ENCODE results near the gene CASP10. TPM values are rescaled to one million over a fixed set of nuclear protein-coding genes. Genes with fewer than 3 reads are reported as not detected.
"Not testable (repeated sequence)": the region's sequence is repeated elsewhere in the genome, so short reads cannot be mapped to it uniquely, and the experiment has no call there.

The CASP10 gene
- total and polyA plus RNA-seq, 8 donors, result 2.6 to 34.9 (median 9.6) TPM

GRCh38 chr2:201164166-201164565 is 18.8 kb upstream of the CASP10 start:
- no peak overlapping the region for H3K4me3 ChIP-seq
- H3K9me3 ChIP-seq, result peaks cover 0 to 11% (median 0%) of the 10 kb centered on the region in 4 donors
- 88 to 100% (median 96%) methylated on average over 1 of the region's 1 CpG for WGBS, 5 donors
- intact Hi-C loops (cut with DNase I; ENCODE audit: low total_unique reads), result no loop called here
- H3K36me3 ChIP-seq, result peaks cover 56 to 91% (median 89%) of the 10 kb centered on the region in 4 donors
- H3K4me1 ChIP-seq, result peaks cover 0 to 14% (median 5%) of the 10 kb centered on the region in 4 donors
- TF ChIP-seq EP300 (IDR thresholded peaks at IDR 0.05) (no peak), POLR2A (IDR thresholded peaks at IDR 0.05) (no peak), CTCF (IDR thresholded peaks at IDR 0.05) (no peak), POLR2AphosphoS5 (IDR thresholded peaks at IDR 0.05) (no peak)
- H3K27ac ChIP-seq, result no peak overlapping the region
- no peak for DNase-seq
- H3K27me3 ChIP-seq, result no peaks in the 10 kb centered on the region

GRCh38 chr2:201167546-201167945 is 15.4 kb upstream of the CASP10 start:
- Histone ChIP-seq H3K4me3 (no peak overlapping the region), H3K4me1 (peaks cover 0 to 9% (median 3%) of the 10 kb centered on the region in 4 donors), H3K27me3 (no peaks in the 10 kb centered on the region), H3K9me3 (peaks cover 0 to 11% (median 0%) of the 10 kb centered on the region in 4 donors), H3K36me3 (peaks cover 31 to 57% (median 55%) of the 10 kb centered on the region in 4 donors), H3K27ac (no peak overlapping the region)
- TF ChIP-seq CTCF (IDR thresholded peaks at IDR 0.05) (no peak), EP300 (IDR thresholded peaks at IDR 0.05) (no peak), POLR2A (IDR thresholded peaks at IDR 0.05) (no peak), POLR2AphosphoS5 (IDR thresholded peaks at IDR 0.05) (no peak)
- DNase-seq, result no peak
- intact Hi-C loops (cut with DNase I; ENCODE audit: low total_unique reads), result no loop called here
- 96 to 100% (median 98%) methylated on average over 3 of the region's 3 CpGs for WGBS, 5 donors

- Histone ChIP-seq H3K36me3 (peaks cover 22 to 47% (median 45%) of the 10 kb centered on the region in 4 donors), H3K9me3 (peaks cover 0 to 11% (median 0%) of the 10 kb centered on the region in 4 donors)
- H3K4me1 ChIP-seq; H3K27ac ChIP-seq; H3K4me3 ChIP-seq; DNase-seq; intact Hi-C loops (cut with DNase I; ENCODE audit: low total_unique reads); H3K27me3 ChIP-seq: not testable (repeated sequence)
- 62 to 86% (median 73%) methylated on average over 1 of the region's 1 CpG for WGBS, 5 donors
Measured at GRCh38 chr2:201168496-201168895, 14.4 kb upstream of the CASP10 start.

- intact Hi-C loops (cut with DNase I; ENCODE audit: low total_unique reads), result loop anchor here (10.0 kb wide), 1 partner anchor 277 kb away; no protein-coding TSS in a partner anchor
- Histone ChIP-seq H3K36me3 (peaks cover 2 to 19% (median 17%) of the 10 kb centered on the region in 4 donors), H3K4me1 (peaks cover 0 to 19% (median 9%) of the 10 kb centered on the region in 4 donors), H3K4me3 (no peak overlapping the region), H3K9me3 (peaks cover 0 to 11% (median 0%) of the 10 kb centered on the region in 4 donors), H3K27ac (no peak overlapping the region), H3K27me3 (no peaks in the 10 kb centered on the region)
- TF ChIP-seq CTCF (IDR thresholded peaks at IDR 0.05) (no peak), POLR2AphosphoS5 (IDR thresholded peaks at IDR 0.05) (no peak), EP300 (IDR thresholded peaks at IDR 0.05) (no peak), POLR2A (IDR thresholded peaks at IDR 0.05) (no peak)
- 51 to 72% (median 61%) methylated on average over 6 of the region's 6 CpGs for WGBS, 5 donors
- DNase-seq, result no peak
Measured at GRCh38 chr2:201171259-201171814, 11.6 kb upstream of the CASP10 start.

- intact Hi-C loops (cut with DNase I; ENCODE audit: low total_unique reads), result loop anchor here (10.0 kb wide), 1 partner anchor 277 kb away; no protein-coding TSS in a partner anchor
- peaks cover 0 to 25% (median 16%) of the 10 kb centered on the region in 4 donors for H3K4me1 ChIP-seq
- 42 to 50% (median 47%) methylated on average over 2 of the region's 2 CpGs for WGBS, 5 donors
- H3K27me3 ChIP-seq, result no peaks in the 10 kb centered on the region
- no peak for TF ChIP-seq EP300 (IDR thresholded peaks at IDR 0.05)
- no peak for TF ChIP-seq POLR2AphosphoS5 (IDR thresholded peaks at IDR 0.05)
- no peak for TF ChIP-seq POLR2A (IDR thresholded peaks at IDR 0.05)
- no peak for TF ChIP-seq CTCF (IDR thresholded peaks at IDR 0.05)
- peaks cover 0 to 11% (median 0%) of the 10 kb centered on the region in 4 donors for H3K9me3 ChIP-seq
- no peak overlapping the region for H3K4me3 ChIP-seq
- no peak for DNase-seq
- H3K36me3 ChIP-seq, result peaks cover 0 to 9% (median 8%) of the 10 kb centered on the region in 4 donors
- no peak overlapping the region for H3K27ac ChIP-seq
Measured at GRCh38 chr2:201172279-201172678, 10.7 kb upstream of the CASP10 start.

Measured in stomach (tissue), 9 donors.